Mammary epithelial cell (primary cell): ENCODE data around the gene CDK5RAP1.

Source experiments
- EZH2 ChIP-seq: IDR thresholded peaks from 2 replicates; pipeline ENCODE4 v1.6.1; 2012; ENCODE audit warnings: low read length, inconsistent platforms, borderline replicate concordance
- TF ChIP-seq, protein P1 (sequence below), 2 donors: IDR thresholded peaks in 1 of 2; conservative IDR thresholded peaks in 1 of 2; 2 replicates each; pipeline ENCODE4 v1.5.1; 2011 to 2012; ENCODE audit warnings: inconsistent platforms in 2 of 2, low read length in 2 of 2, mild to moderate bottlenecking in 2 of 2, control low read depth in 1 of 2, low read depth in 1 of 2; ENCODE audit not compliant: insufficient read depth in 1 of 2; ENCODE audit errors: extremely low read depth in 1 of 2

GRCh38 chr20:33443512-33444239 is 42.4 kb upstream of the CDK5RAP1 start, which contains the start of gene SNTA1:
- TF ChIP-seq, protein P1, sequence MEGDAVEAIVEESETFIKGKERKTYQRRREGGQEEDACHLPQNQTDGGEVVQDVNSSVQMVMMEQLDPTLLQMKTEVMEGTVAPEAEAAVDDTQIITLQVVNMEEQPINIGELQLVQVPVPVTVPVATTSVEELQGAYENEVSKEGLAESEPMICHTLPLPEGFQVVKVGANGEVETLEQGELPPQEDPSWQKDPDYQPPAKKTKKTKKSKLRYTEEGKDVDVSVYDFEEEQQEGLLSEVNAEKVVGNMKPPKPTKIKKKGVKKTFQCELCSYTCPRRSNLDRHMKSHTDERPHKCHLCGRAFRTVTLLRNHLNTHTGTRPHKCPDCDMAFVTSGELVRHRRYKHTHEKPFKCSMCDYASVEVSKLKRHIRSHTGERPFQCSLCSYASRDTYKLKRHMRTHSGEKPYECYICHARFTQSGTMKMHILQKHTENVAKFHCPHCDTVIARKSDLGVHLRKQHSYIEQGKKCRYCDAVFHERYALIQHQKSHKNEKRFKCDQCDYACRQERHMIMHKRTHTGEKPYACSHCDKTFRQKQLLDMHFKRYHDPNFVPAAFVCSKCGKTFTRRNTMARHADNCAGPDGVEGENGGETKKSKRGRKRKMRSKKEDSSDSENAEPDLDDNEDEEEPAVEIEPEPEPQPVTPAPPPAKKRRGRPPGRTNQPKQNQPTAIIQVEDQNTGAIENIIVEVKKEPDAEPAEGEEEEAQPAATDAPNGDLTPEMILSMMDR (conservative IDR thresholded peaks at IDR 0.05 in 1 of 2, IDR thresholded peaks at IDR 0.05 in 1 of 2; ENCODE audit: extremely low read depth in 1 of 2, insufficient read depth in 1 of 2, low read depth in 1 of 2, low read length in 2 of 2) = no peak
- TF ChIP-seq EZH2 = no peak
